SK-N-SH treated with all-trans-retinoic acid at 6 μM for 48 hours (cell line): Measurements from ENCODE around the gene PRKAG2.

ENCODE experiments used
- ATAC-seq: fragments of 200-7000 bp; cut with Tn5 transposase; 3 replicates; pipeline ENCODE4 v1.9.1; 2020; ENCODE audit warnings: mild to moderate bottlenecking, moderate library complexity
- ARNTL ChIP-seq: fragments of 450-650 bp; formaldehyde crosslinking; IDR thresholded peaks from 2 replicates; pipeline ENCODE4 v1.5.0; 2020; ENCODE audit warnings: low read depth, mild to moderate bottlenecking, moderate library complexity, borderline replicate concordance
- BACH2 ChIP-seq: fragments of 250-450 bp; sonication (Bioruptor Pico); IDR thresholded peaks from 2 replicates; pipeline ENCODE4 v1.9.0; 2021; ENCODE audit warnings: mild to moderate bottlenecking, borderline replicate concordance
- CSDC2 ChIP-seq: fragments of 250-450 bp; sonication (Bioruptor Pico); IDR thresholded peaks from 2 replicates; pipeline ENCODE4 v1.5.0; 2020; ENCODE audit warnings: mild to moderate bottlenecking, moderate library complexity
- ESRRG ChIP-seq: fragments of 250-450 bp; sonication (Bioruptor Pico); IDR thresholded peaks from 2 replicates; pipeline ENCODE4 v1.6.1; 2021; ENCODE audit warnings: mild to moderate bottlenecking
- GLIS3 ChIP-seq: fragments of 250-450 bp; sonication (Bioruptor Pico); IDR thresholded peaks from 2 replicates; pipeline ENCODE4 v1.5.0; 2020; ENCODE audit warnings: mild to moderate bottlenecking, moderate library complexity
- OSR1 ChIP-seq: fragments of 250-450 bp; sonication (Bioruptor Pico); IDR thresholded peaks from 2 replicates; pipeline ENCODE4 v1.8.0; 2022; ENCODE audit warnings: moderate library complexity, mild to moderate bottlenecking, inconsistent platforms
- RARB ChIP-seq: fragments of 250-450 bp; sonication (Bioruptor Pico); IDR thresholded peaks from 2 replicates; pipeline ENCODE4 v1.8.0; 2021; ENCODE audit warnings: mild to moderate bottlenecking, moderate library complexity
- SNAI2 ChIP-seq: fragments of 250-450 bp; sonication (Bioruptor Pico); IDR thresholded peaks from 2 replicates; pipeline ENCODE4 v1.5.0; 2020; ENCODE audit warnings: mild to moderate bottlenecking, moderate library complexity
- TCF4 ChIP-seq: fragments of 250-450 bp; sonication (Bioruptor Pico); IDR thresholded peaks from 2 replicates; pipeline ENCODE4 v1.8.0; 2021; ENCODE audit warnings: mild to moderate bottlenecking, moderate library complexity, borderline replicate concordance
- TOX ChIP-seq: fragments of 250-450 bp; sonication (Bioruptor Pico); IDR thresholded peaks from 2 replicates; pipeline ENCODE4 v1.8.0; 2021; ENCODE audit warnings: mild to moderate bottlenecking, moderate library complexity, borderline replicate concordance
- ZC3H10 ChIP-seq: fragments of 250-450 bp; sonication (Bioruptor Pico); IDR thresholded peaks from 2 replicates; pipeline ENCODE4 v1.5.1; 2021; ENCODE audit warnings: mild to moderate bottlenecking, moderate library complexity
- ZFP30 ChIP-seq: fragments of 450-650 bp; formaldehyde crosslinking; IDR thresholded peaks from 2 replicates; pipeline ENCODE4 v1.5.0; 2022; ENCODE audit warnings: mild to moderate bottlenecking, moderate library complexity
- ZNF565 ChIP-seq: fragments of 450-650 bp; formaldehyde crosslinking; conservative IDR thresholded peaks from 2 replicates; pipeline ENCODE4 v1.5.0; 2020; ENCODE audit warnings: low read depth, mild to moderate bottlenecking, moderate library complexity
- ZNF70 ChIP-seq: fragments of 450-650 bp; formaldehyde crosslinking; IDR thresholded peaks from 2 replicates; pipeline ENCODE4 v1.5.0; 2020; ENCODE audit warnings: mild to moderate bottlenecking, moderate library complexity
- ZNF8 ChIP-seq: fragments of 450-650 bp; formaldehyde crosslinking; IDR thresholded peaks from 2 replicates; pipeline ENCODE4 v1.5.0; 2020; ENCODE audit warnings: mild to moderate bottlenecking, moderate library complexity
- TF ChIP-seq, protein P1 (sequence below): fragments of 250-450 bp; sonication (Bioruptor Pico); IDR thresholded peaks from 2 replicates; pipeline ENCODE4 v1.8.0; 2020; ENCODE audit warnings: mild to moderate bottlenecking, moderate library complexity, borderline replicate concordance
- TF ChIP-seq, protein P2 (sequence below): fragments of 250-450 bp; sonication (Bioruptor Pico); IDR thresholded peaks from 2 replicates; pipeline ENCODE4 v1.8.0; 2021; ENCODE audit warnings: low read depth, mild to moderate bottlenecking, moderate library complexity, borderline replicate concordance
- TF ChIP-seq, protein P3 (sequence below): fragments of 250-450 bp; sonication (Bioruptor Pico); IDR thresholded peaks from 2 replicates; pipeline ENCODE4 v1.5.1; 2020; ENCODE audit warnings: low read depth, mild to moderate bottlenecking, moderate library complexity
- TF ChIP-seq, protein P4 (sequence below): fragments of 250-450 bp; sonication (Bioruptor Pico); IDR thresholded peaks from 2 replicates; pipeline ENCODE4 v1.5.1; 2021; ENCODE audit warnings: mild to moderate bottlenecking, moderate library complexity

PRKAG2 gene

DNA sequence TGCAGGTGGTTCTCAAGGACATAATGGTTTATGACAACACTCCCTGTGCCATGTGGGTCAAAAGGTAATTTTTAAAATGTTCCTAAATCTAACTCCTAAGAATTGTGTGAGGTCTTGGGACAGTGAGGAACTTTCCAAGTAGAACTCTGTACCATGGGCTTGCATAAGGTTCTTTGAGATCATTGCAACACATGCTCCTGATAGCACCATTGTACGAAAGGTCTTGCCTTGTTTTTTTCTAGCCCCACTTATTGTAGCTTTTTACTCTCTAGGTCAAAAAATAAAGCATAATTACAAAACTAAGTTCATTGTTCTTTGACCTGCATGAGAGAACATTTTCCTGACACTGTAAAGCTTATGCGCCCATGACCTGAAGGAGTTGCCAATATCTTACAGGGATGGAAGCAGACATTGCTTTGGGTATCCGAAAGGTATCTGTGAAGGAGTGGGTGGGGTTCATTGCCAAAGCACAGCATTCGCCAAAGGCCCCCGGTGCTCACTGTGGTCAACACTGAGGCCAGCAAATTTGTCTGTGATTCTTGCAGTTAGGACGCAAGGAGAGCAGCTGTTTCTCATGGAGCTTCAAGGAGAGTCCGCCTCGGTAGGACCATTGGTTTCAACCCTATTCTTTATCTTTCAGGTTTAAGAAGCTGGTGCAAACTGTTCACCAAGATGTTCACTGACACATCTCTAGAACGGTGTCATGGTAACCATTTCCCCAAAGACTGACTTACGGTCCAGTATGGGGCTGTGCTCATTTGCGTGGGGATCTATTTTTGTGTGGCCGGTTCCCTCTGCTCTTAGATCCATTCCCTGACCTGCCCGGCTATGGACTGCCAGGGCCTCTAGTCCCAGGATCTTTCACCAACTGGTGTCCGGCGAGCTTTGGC is 7.6 kb upstream of the PRKAG2 start:
- ATAC-seq, result no peak
- no peak for TF ChIP-seq OSR1 (CRISPR knock-in tag)
- TF ChIP-seq, protein P1, sequence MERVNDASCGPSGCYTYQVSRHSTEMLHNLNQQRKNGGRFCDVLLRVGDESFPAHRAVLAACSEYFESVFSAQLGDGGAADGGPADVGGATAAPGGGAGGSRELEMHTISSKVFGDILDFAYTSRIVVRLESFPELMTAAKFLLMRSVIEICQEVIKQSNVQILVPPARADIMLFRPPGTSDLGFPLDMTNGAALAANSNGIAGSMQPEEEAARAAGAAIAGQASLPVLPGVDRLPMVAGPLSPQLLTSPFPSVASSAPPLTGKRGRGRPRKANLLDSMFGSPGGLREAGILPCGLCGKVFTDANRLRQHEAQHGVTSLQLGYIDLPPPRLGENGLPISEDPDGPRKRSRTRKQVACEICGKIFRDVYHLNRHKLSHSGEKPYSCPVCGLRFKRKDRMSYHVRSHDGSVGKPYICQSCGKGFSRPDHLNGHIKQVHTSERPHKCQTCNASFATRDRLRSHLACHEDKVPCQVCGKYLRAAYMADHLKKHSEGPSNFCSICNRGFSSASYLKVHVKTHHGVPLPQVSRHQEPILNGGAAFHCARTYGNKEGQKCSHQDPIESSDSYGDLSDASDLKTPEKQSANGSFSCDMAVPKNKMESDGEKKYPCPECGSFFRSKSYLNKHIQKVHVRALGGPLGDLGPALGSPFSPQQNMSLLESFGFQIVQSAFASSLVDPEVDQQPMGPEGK (CRISPR knock-in tag), result no peak
- TF ChIP-seq, protein P2, sequence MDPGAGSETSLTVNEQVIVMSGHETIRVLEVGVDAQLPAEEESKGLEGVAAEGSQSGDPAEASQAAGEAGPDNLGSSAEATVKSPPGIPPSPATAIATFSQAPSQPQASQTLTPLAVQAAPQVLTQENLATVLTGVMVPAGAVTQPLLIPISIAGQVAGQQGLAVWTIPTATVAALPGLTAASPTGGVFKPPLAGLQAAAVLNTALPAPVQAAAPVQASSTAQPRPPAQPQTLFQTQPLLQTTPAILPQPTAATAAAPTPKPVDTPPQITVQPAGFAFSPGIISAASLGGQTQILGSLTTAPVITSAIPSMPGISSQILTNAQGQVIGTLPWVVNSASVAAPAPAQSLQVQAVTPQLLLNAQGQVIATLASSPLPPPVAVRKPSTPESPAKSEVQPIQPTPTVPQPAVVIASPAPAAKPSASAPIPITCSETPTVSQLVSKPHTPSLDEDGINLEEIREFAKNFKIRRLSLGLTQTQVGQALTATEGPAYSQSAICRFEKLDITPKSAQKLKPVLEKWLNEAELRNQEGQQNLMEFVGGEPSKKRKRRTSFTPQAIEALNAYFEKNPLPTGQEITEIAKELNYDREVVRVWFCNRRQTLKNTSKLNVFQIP, result no peak
- TF ChIP-seq ESRRG (CRISPR knock-in tag), result no peak
- no peak for TF ChIP-seq TOX (CRISPR knock-in tag)
- no peak for TF ChIP-seq CSDC2 (CRISPR knock-in tag)
- TF ChIP-seq, protein P3, sequence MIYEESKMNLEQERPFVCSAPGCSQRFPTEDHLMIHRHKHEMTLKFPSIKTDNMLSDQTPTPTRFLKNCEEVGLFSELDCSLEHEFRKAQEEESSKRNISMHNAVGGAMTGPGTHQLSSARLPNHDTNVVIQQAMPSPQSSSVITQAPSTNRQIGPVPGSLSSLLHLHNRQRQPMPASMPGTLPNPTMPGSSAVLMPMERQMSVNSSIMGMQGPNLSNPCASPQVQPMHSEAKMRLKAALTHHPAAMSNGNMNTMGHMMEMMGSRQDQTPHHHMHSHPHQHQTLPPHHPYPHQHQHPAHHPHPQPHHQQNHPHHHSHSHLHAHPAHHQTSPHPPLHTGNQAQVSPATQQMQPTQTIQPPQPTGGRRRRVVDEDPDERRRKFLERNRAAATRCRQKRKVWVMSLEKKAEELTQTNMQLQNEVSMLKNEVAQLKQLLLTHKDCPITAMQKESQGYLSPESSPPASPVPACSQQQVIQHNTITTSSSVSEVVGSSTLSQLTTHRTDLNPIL (CRISPR knock-in tag), result no peak
- TF ChIP-seq ZNF70 (CRISPR knock-in tag), result no peak
- TF ChIP-seq, protein P4, sequence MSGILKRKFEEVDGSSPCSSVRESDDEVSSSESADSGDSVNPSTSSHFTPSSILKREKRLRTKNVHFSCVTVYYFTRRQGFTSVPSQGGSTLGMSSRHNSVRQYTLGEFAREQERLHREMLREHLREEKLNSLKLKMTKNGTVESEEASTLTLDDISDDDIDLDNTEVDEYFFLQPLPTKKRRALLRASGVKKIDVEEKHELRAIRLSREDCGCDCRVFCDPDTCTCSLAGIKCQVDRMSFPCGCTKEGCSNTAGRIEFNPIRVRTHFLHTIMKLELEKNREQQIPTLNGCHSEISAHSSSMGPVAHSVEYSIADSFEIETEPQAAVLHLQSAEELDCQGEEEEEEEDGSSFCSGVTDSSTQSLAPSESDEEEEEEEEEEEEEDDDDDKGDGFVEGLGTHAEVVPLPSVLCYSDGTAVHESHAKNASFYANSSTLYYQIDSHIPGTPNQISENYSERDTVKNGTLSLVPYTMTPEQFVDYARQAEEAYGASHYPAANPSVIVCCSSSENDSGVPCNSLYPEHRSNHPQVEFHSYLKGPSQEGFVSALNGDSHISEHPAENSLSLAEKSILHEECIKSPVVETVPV (CRISPR knock-in tag), result no peak
- TF ChIP-seq ZC3H10, result no peak
- TF ChIP-seq ZNF8 (CRISPR knock-in tag), result no peak
- no peak for TF ChIP-seq GLIS3
- no peak for TF ChIP-seq BACH2
- TF ChIP-seq ZNF565 (CRISPR knock-in tag), result no peak
- TF ChIP-seq, all 23 proteins: peak for 0

DNA sequence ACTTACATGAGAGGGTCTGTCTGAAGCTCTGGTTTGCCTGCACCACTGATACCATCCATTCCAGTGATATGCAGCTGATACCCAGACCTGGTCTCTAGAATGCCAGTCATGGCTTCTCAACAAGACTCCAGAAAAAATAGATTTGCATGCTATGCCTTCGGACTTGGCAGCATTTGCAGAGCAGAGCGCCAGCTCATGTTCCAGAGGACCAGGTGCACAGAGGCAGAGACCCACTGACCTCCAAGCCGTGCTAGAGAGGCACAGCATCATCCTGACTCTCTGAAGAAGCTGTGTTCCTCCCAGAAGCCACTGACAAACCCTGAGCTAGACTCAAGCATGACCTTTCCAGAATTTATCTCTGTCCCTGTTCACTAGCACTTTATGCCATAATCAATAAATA is 6.9 kb upstream of the PRKAG2 start:
- TF ChIP-seq ZNF8 (CRISPR knock-in tag) (no peak), RARB (CRISPR knock-in tag) (no peak), GLIS3 (no peak), ZFP30 (CRISPR knock-in tag) (no peak), SNAI2 (CRISPR knock-in tag) (no peak), ZC3H10 (no peak), ZNF70 (CRISPR knock-in tag) (no peak), ARNTL (no peak), ESRRG (CRISPR knock-in tag) (no peak), TCF4 (no peak), TOX (CRISPR knock-in tag) (no peak)
- TF ChIP-seq, protein P3 (CRISPR knock-in tag), result no peak
- TF ChIP-seq, protein P4 (CRISPR knock-in tag), result no peak
- TF ChIP-seq, protein P1 (CRISPR knock-in tag), result no peak
- no peak for ATAC-seq
